ENCODE data around the gene BMPR2.
"Not testable (repeated sequence)": the region's sequence is repeated elsewhere in the genome, so short reads cannot be mapped to it uniquely, and the experiment has no call there.

BMPR2 gene

GRCh38 chr2:202375609-202376408 is at the start of gene BMPR2:
BMPR2 (plus strand) TSS chr2:202376327; CDS start chr2:202377475, 1,148 bp downstream.
- DNase-seq (ENCODE audit: low read depth in 2 of 2): peak; percentile 43 to 78

GRCh38 chr2:202327858-202328257 is 48.3 kb upstream of the BMPR2 start:
- DNase-seq (ENCODE audit: low read depth in 2 of 2): no peak

GRCh38 chr2:202335791-202336467 is 40.2 kb upstream of the BMPR2 start:
- no peak for DNase-seq (ENCODE audit: low read depth in 2 of 2)

DNA sequence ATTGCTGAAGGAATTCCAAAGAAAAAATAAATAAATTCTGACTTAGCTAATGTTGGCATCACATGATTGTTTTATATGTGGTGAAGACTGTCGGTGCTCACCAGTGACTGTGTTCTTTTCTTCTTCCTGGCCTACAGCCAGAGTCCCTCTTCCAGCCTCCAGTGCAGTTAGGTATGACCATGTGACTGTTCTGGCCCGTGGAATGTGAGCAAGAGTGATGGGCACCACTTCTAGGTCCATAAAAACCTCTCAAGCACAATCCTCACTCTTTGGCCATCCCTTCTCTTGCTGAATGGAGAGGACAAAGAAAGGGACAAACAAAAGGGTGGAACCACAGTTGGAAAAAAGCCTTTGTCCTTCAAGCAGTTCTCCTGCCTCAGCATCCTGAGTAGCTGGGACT is 39.0 kb upstream of the BMPR2 start:
- no peak for DNase-seq (ENCODE audit: low read depth in 2 of 2)

GRCh38 chr2:202337706-202338346 is 38.3 kb upstream of the BMPR2 start:
- DNase-seq (ENCODE audit: low read depth in 2 of 2): no peak

DNA sequence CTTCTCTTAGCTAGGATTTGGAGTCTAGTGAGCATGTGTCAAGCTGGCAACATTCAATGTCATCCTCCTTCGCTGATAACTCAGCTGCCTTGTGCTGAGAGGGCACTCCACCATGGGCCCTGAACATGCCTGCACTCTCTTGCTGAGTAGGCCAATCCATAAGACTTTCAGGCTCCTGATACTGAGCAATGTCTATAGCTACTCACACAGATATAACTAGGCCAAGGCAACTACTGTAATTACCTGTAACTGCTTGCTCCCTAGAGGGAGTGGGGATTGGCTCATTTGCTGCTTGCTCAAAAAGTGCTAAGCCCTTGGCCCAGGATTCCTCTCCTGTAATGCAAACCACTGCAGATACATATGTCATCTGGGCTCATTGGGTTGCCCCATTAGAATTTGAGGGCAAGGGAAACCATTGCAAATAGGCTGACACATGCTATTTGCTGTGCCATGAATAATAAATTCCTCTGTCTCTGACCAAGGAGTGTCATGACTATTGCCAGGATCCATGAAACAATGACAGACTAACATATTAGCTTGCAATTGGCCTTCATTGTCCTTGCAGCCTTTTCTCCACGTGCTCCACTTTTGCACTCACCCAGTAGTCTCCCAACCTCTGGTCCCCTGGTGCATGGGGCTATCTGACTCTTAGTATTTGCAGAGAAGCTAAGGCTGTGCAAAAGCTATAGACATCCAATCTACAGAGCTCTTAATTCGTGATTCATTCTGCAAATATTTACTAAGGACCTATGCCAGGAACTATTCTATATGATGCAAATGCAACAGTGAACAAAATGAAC is 36.9 kb upstream of the BMPR2 start:
- no peak for DNase-seq (ENCODE audit: low read depth in 2 of 2)

DNA sequence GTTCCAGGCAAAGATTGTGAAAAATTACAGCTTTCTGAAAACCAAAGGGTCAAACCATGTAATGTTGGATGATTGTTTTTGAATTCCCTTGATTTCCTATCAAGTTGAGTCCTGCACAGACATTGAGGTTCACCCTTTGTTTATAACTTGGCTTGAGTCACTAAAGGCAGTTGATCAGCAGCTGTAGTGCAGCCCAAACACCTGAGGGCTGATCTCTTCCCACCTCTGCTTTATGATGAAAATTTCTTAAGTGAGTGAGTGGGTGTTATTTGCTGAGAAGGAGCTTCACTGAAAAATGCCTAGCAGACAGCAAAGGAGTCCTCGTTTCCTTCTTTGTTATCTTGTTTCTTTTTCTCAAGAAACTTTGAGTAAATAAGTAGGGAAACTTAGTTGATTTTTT is 31.9 kb upstream of the BMPR2 start:
- no peak for DNase-seq (ENCODE audit: low read depth in 2 of 2)

GRCh38 chr2:202346180-202346579 is 29.9 kb upstream of the BMPR2 start:
- DNase-seq (ENCODE audit: low read depth in 2 of 2): no peak

GRCh38 chr2:202353430-202353829 is 22.7 kb upstream of the BMPR2 start:
- DNase-seq (ENCODE audit: low read depth in 2 of 2): no peak

GRCh38 chr2:202355993-202356505 is 20.1 kb upstream of the BMPR2 start:
- DNase-seq (ENCODE audit: low read depth in 2 of 2): no peak

DNA sequence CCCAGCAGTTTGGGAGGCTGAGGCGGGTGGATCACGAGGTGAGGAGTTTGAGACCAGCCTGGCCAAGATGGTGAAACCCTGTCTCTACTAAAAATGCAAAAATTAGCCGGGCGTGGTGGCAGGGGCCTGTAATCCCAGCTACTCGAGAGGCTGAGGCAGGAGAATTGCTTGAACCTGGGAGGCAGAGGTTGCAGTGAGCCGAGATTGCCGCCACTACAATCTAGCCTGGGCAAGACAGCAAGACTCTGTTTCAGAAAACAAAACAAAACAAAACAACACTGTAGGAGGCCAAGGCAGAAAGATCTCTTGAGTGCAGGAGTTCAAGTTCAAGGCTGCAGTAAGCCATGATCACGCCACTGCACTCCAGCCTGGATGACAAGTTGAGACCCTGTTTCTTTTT is 17.2 kb upstream of the BMPR2 start:
- not testable (repeated sequence) for DNase-seq (ENCODE audit: low read depth in 2 of 2)

- no peak for DNase-seq (ENCODE audit: low read depth in 2 of 2)
Measured at GRCh38 chr2:202360646-202361045, 15.5 kb upstream of the BMPR2 start.

GRCh38 chr2:202361108-202361507 is 15.0 kb upstream of the BMPR2 start:
- no peak for DNase-seq (ENCODE audit: low read depth in 2 of 2)

DNA sequence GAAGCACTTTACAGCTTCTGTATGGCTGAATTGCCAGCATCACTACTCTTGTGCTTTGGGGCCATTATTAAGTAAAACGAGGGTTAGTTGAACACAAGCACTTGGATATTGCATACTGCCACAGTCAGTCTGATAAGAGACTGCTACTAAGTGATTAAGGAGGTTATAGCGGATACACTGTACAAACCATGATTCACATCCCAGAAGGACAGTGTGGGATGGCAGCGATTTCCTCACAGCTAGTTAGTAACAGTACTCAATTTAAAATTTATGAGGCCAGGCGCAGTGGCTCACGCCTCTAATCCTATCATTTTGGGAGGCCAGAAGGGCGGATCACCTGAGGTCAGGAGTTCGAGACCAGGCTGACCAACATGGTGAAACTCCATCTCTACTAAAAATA is 2.6 kb upstream of the BMPR2 start:
- no peak for DNase-seq (ENCODE audit: low read depth in 2 of 2)

- DNase-seq (ENCODE audit: low read depth in 2 of 2): not testable (repeated sequence)
Measured at GRCh38 chr2:202374383-202374782, 1.7 kb upstream of the BMPR2 start.

DNA sequence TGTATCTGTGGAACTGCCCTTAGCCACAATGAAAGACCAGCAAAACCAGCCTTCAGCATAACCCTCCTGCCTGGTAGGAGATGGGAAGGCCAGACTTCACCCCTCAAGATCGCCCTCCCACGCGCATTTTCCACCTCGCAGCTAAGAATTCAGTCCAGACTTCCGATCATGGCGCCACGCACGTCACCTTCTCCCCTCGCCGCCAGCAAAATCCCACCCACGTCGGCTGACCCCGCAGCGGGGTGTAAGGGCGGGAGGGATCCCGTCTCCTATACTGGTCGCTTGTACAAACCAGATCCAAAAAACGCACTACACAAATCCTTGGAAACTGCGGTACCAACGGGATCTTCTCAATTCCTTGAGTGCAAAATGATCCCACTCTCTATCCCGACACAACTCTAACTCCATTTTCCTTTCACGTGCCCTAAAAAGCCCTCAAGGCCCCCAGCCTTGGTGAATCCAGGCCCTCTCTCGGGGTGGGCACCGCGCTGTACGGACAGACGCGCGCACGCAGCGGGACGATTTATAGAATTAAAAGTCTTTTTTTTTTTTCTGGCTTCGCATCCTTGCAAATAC is 1.0 kb upstream of the BMPR2 start:
- DNase-seq (ENCODE audit: low read depth in 2 of 2): peak in 1 of 2 donors; percentile 44

DNA sequence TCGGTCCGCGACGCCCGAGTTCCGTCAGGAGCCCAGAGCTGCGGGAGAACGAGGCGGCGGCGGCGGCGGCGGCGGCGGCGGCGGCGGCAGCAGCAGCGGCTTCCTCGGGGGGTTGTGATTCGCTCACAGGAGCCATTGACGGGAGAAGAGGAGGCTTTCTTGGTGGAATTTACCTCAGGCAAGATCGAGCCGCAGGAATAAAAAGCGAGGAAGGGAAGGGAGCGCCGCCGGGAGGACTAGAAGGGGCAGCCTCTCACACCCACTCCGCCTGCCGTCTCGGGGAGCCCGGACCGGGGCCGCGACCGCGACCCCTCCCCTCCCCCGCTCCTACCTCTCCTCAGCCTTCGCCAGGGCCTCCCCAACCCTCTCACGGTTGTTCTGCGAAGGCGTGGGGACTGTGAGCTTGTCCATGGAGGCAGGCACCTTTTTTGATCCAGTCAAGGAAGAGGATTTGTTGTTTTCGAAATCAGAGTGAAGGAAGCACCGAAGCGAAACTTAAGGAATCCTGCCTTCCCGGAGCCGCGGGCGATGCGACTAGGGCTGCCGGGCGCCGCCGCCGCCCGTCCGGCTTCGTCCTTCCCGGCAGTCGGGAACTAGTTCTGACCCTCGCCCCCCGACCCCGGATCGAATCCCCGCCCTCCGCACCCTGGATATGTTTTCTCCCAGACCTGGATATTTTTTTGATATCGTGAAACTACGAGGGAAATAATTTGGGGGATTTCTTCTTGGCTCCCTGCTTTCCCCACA is 506 bp downstream of the BMPR2 start:
- DNase-seq (ENCODE audit: low read depth in 2 of 2): peak in 1 of 2 donors; percentile 17

DNA sequence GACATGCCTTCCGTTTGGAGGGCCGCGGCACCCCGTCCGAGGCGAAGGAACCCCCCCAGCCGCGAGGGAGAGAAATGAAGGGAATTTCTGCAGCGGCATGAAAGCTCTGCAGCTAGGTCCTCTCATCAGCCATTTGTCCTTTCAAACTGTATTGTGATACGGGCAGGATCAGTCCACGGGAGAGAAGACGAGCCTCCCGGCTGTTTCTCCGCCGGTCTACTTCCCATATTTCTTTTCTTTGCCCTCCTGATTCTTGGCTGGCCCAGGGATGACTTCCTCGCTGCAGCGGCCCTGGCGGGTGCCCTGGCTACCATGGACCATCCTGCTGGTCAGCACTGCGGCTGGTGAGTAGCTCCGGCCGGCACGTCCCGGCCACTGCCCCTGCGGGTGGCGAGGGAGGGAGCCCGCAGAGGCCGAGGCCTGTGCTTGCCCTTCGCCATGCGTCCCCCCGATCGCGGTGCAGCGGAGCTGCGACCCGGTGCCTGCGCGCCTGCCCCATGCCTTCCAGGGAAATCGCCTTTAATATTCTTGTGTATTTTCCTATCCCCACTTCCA is 1.2 kb downstream of the BMPR2 start:
- DNase-seq (ENCODE audit: low read depth in 2 of 2): peak in 1 of 2 donors; percentile 8

- DNase-seq (ENCODE audit: low read depth in 2 of 2): no peak
Measured at GRCh38 chr2:202378001-202378400, 1.9 kb downstream of the BMPR2 start.

DNA sequence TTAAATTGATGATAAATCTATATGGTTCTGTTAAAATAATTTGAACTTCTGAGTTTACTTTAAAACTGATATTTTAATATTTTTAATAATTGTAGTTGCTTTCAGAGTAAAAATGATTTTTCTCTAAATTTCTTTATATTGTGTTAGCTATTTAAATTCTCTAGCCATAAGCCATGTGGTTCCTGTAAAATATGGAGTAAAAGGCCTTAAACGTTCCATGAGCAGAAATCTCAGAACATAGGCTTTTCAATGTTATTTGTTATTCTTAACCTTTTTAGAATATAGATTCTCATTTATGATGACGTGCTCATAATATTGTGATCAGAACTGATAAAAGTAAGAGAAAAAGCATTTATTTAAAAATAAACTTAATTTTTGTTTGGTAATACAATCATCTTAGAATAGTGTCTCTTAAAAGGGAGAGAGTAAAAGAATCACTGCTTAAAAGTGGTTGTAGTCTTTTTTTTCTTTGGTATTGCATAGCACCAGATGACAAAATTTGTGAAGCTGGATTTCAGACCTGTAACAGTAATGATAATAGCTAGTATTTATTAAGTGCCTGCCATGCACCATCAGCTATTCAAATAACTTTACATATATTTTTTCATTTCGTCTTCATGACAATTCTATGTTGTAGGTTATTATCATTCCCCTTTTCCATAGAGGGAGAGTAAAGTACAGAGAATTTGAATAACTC is 2.7 kb downstream of the BMPR2 start:
- DNase-seq (ENCODE audit: low read depth in 2 of 2): no peak

Measured in stimulated activated CD8-positive, alpha-beta memory T cell treated with anti-CD3 and anti-CD28 coated beads, Interleukin-7, amount 100 ng/mL, for 4 hours (primary cell).